HG02840 (cell line): ENCODE data around the gene ACBD6.
"Not testable (repeated sequence)": the region's sequence is repeated elsewhere in the genome, so short reads cannot be mapped to it uniquely, and the experiment has no call there.

Source experiments
- ATAC-seq: cut with Tn5 transposase; IDR thresholded peaks from one replicate; pipeline ENCODE4 v1.9.1; 2021; ENCODE audit warnings: mild to moderate bottlenecking, moderate library complexity, moderate number of reproducible peaks; ENCODE audit not compliant: unreplicated experiment, low FRiP score

The ACBD6 gene, protein sequence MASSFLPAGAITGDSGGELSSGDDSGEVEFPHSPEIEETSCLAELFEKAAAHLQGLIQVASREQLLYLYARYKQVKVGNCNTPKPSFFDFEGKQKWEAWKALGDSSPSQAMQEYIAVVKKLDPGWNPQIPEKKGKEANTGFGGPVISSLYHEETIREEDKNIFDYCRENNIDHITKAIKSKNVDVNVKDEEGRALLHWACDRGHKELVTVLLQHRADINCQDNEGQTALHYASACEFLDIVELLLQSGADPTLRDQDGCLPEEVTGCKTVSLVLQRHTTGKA

GRCh38 chr1:180502361-180503279 lies at the start of gene ACBD6:
Gene ACBD6 (minus strand): TSS chr1:180502577. CDS start chr1:180502266, 311 bp downstream.
- ATAC-seq = peak; percentile 85

GRCh38 chr1:180551997-180552396 lies 49.6 kb upstream of the ACBD6 start:
- no peak for ATAC-seq

DNA sequence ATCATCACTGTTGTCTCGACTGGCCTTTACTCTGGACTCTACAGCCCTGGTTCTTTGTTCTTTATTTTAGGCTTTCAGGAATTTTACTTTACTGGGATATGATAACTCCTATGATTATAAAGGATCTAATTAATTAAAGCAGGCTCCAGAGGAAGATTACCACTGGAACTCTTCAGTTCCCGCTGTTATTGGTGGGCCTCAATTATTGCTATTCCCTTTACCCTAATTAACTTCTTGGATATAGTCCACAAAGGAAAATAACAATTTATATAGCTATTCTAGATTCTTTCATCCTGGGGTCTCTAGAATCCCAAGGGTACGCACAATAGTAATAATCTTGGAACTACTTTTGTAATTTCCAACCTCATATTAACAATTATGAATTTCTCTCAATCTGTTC lies 47.9 kb upstream of the ACBD6 start:
- ATAC-seq = no peak

- not testable (repeated sequence) for ATAC-seq
Measured at GRCh38 chr1:180549770-180550169, 47.4 kb upstream of the ACBD6 start.

DNA sequence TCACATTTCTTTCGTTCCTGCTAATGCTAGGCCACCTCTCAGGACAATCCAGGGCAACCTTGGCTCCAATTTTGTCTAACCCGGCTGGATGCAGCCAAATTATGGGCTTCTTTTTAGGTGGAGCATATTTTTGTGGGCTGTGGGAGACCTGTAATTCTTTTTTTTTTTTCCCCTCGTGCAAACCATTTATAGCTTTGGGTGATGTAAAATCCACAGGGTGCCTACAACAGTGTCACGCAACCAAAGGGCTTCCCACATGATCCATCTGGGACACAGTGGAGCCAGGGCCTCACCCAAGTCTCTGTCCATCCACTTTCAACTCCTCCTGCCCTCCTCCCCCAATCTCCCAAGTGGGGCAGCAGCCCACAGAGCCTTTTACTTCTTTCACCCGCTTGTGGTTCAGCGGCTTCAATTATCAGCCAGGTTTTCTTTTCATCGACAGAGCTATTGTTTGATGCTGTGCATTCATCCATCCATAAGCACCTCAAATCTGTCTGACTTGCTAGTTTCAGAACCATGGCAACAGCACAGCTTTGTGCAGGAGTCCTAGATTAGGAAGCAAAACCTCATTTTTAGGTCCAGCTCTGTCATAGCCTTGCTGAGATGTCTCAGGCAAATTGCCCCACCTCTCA lies 46.4 kb upstream of the ACBD6 start:
- ATAC-seq = no peak

GRCh38 chr1:180545991-180546390 lies 43.6 kb upstream of the ACBD6 start:
- no peak for ATAC-seq

DNA sequence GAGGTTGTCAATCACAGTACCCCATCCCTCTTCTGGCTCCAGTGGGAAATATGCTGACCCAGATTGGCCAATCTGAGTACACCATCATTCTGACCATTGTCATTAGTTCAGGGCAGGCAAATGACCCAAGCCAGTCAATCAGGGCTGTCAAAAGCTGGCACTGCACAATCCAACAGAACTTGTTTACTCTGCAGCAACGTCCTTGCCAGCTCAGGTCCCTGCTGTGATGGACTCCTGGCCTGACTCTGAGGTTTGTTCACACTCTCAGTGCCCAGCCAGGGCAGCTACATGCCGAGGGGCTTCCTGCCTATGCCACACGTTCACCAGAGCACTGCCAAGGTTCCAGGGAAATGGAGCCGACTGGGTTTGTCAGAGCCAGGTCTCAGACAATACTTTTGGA lies 41.7 kb upstream of the ACBD6 start:
- no peak for ATAC-seq

DNA sequence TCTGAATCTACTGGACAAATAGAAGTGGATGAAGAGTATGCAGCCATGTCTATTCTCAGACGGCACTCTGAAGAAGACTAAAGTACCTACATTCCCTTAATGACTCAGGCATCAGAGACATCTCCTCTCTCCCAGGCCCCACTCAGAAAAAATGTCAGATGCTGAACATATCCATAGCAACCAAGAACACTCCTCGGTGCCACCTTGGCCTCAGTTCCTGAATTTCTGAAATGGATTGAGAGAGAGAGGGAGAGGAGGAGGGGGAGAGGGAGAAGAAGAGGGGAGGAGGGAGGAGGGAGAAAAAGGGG lies 40.4 kb upstream of the ACBD6 start:
- ATAC-seq = no peak

- ATAC-seq = no peak
Measured at GRCh38 chr1:180542113-180542837, 39.9 kb upstream of the ACBD6 start.

DNA sequence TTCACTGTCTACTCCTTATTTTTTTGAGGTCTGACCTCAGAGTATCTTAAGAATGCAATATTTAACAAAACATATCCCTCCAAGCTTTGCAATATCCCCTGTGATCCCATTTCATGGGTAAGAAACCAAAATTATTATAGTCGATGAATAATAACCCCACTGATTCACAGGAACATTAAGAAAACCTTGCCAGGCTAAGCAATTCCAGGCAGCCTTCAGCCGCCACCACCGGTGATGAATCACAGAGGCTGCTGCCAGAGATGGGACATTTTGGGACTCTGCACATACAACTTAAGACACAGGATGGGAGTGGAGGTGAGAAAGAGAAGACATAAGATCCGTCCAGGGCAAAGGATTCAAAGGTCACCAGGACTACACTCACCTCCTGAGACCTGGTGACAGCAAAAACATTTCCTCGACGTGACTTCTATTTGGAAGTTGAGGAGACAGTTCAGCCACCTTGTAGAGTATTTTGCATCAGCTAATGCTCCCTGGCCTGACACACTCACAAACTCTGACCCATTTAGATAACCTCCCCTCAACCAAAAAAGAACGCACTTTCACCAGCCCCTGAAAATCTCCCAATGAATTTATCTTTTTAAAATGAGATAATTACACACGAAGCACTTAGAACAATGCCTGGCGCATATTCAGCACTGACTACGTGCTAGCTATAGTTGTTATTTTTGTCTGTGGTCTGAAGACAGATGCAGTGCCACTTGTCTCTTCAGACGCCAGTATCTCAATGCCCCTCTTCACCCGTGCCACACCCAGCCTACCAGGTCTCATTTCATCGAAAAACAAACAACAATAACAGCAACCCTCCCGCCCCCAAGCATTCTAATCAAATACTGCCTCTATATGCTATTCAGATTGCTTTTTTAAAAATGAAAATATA lies 38.6 kb upstream of the ACBD6 start:
- no peak for ATAC-seq

DNA sequence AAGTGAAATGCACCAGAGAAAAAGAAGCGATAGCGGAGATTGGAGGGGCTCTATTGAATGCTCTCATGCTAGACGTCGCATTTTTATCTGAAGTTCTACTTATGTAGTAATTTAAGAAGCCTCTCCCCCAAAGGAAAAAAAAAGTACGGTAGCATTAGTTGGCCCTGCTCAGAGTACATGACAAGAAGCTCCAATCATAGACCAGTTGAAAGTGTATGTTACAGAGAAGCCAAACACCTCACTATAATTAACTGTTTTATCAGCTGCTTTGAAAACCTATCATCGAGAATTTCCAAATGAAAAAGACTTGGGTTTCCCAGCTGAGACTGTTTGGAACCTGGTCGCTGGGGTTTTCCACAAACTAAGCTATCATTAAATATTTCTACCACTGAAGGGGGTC lies 36.8 kb upstream of the ACBD6 start:
- no peak for ATAC-seq

DNA sequence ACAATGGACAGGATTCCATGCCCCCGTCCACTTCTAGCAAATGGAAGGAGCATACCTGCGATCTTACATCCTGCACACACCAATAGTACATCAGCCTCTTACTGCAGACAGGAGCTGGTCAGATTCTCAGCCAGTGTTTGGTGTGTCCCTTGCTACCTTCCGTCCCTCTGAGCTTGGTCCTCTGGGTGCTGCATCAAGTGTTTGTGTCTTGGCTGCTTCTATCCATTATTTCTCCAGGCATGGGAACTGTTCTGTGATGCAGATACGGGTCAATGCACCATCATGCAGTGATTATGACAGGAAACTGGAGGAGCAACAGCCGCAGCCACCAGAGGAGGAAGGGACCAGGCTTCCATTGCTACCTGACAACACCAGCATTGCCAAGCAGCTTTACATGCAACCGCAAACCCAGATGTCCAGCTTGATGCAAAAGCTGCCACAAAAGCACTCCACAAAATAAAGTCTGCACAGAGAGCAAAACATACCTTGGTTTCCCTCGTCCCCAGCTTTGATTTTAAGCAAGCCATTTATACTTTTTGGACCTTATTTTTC lies 34.5 kb upstream of the ACBD6 start:
- ATAC-seq = no peak

GRCh38 chr1:180535418-180535999 lies 33.1 kb upstream of the ACBD6 start:
- no peak for ATAC-seq

DNA sequence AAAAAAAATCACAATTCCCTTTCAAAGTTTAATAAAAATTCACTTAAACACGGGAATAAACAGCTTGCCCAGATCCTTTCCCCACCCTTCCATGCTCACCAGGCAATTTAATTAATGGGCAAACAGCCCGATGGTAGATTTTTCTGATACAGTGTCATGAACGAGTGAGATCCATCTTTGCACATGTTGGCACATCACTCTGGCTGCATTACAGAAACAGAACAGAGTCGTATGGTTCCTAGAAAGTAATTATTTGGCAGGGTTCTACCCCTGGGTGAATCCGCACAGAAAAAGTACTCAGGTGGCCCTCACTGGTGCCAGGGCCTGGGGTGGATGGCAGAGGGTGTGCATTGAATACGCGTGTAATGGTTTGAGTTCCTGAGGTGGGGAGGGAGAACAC lies 31.8 kb upstream of the ACBD6 start:
- no peak for ATAC-seq

DNA sequence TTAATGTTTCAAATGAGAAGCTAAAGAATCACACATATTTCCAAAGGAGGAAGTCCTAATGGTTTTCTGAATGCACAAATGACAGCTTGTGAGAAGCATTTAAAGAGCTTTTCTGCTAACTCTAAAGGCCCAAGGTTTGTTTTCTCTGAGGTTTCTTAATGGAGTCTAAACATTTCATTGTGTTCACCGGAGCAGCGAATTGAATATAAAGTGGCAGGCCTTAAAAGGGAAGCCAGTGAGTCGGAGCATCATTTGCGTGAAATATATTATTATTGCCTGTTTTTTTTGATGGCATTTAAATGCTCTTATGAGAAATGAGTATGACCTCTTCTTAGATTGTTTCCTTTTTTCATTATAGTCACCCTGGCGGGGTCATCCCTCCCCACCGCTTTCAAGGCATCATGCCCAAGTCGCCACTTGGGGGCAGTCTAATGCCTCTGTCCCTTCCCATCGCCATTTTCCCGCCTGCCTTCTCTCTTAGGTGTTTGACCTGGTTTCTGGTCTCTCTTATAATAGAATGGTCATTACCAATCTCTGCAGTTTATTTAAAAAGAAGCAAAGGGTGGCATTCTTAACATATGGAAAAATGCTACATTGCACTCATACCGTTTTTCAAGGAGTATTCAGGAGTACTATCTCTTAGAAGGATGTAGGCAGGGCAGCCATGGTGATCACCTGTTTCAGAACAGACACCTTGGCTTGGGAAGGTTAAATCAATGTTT lies 31.1 kb upstream of the ACBD6 start:
- ATAC-seq = no peak

GRCh38 chr1:180532854-180533253 lies 30.5 kb upstream of the ACBD6 start:
- ATAC-seq = no peak

GRCh38 chr1:180530501-180530900 lies 28.1 kb upstream of the ACBD6 start:
- no peak for ATAC-seq

- no peak for ATAC-seq
Measured at GRCh38 chr1:180528868-180529470, 26.6 kb upstream of the ACBD6 start.
